Measurements from ENCODE around the gene WDR49.

WDR49 gene

DNA sequence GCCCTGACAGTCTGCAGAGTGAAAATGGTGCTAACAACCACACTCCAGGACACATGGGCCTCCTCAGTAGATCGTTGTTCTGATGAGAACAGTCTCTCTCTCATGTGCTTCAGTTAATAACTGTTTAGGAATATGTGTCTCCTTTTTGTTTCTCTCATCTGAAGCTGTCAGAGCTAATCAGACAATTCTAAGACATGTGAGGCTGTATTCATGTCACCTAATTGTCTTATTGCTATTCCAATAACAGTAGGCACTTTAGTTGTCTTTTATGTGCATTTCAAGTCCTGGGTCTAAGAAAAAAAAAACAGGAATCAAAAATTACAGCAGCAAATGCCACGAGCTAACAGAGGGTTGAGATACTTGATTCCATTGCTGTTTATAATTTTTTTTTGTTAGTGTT lies 89.1 kb downstream of the WDR49 start:
- Histone ChIP-seq H3K27me3 (ENCODE audit: control insufficient read depth, insufficient read depth, low read length) (no peaks in the 10 kb centered on the region), H2AFZ (no peak overlapping the region), H3K4me2 (ENCODE audit: low read length) (no peak overlapping the region), H3K27ac (no peak overlapping the region), H3K4me3 (ENCODE audit: low read depth, low read length) (no peak overlapping the region), H3K9ac (no peak overlapping the region), H3K79me2 (no peaks in the 10 kb centered on the region), H3K9me3 (ENCODE audit: control insufficient read depth, low read length) (no peaks in the 10 kb centered on the region), H3K4me1 (no peaks in the 10 kb centered on the region), H3K36me3 (ENCODE audit: control insufficient read depth, insufficient read depth, low read length) (no peaks in the 10 kb centered on the region)
- TF ChIP-seq CTCF (IDR thresholded peaks at IDR 0.05) = no peak

DNA sequence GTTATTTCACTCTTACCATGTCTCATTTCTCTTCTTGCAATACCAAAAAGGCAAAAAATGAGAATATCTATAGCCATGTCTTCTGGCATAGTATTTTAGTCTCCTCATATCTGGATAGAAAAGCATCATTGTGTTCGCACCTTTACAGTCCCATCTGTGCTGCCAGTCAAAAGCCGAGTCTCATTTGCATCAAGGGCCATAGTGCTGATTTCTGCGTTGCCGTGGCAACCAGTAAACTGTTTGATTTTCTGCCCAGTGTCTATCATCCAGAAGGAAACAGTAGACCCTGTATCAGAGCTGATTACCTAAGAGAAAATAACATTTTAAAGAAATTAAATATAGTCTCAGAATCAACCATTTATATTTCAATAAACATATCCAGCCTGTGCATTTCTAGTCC lies 93.8 kb downstream of the WDR49 start:
- Histone ChIP-seq H3K4me2 (ENCODE audit: low read length) (no peak overlapping the region), H2AFZ (no peak overlapping the region), H3K9ac (no peak overlapping the region), H3K9me3 (ENCODE audit: control insufficient read depth, low read length) (no peaks in the 10 kb centered on the region), H3K4me1 (no peaks in the 10 kb centered on the region), H3K4me3 (ENCODE audit: low read depth, low read length) (no peak overlapping the region), H3K27ac (no peak overlapping the region), H3K79me2 (no peaks in the 10 kb centered on the region), H3K27me3 (ENCODE audit: control insufficient read depth, insufficient read depth, low read length) (no peaks in the 10 kb centered on the region), H3K36me3 (ENCODE audit: control insufficient read depth, insufficient read depth, low read length) (no peaks in the 10 kb centered on the region)
- no peak for TF ChIP-seq CTCF (IDR thresholded peaks at IDR 0.05)

DNA sequence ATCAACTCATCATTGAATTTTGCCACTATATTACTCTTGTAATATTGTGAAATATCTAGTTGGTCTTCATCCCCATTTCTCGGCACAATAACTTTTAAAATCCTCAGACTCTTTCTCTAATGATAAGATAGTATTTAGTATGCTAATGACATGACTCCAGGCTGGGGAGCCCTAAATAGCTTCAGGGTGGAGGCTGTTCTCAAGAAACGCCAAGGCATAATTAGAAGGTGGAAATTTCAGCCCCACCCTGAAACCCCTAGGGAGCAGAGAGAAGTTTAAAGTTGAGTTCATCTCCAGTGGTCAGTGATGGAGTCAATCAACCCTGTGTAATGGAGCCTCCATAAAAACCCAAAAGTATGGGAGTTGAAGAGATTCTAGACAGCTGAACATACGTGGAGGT lies 98.8 kb downstream of the WDR49 start:
- no peak overlapping the region for H3K4me3 ChIP-seq (ENCODE audit: low read depth, low read length)
- H3K4me2 ChIP-seq (ENCODE audit: low read length) = no peak overlapping the region
- H3K79me2 ChIP-seq = no peaks in the 10 kb centered on the region
- no peaks in the 10 kb centered on the region for H3K9me3 ChIP-seq (ENCODE audit: control insufficient read depth, low read length)
- TF ChIP-seq CTCF (IDR thresholded peaks at IDR 0.05) = no peak
- no peak overlapping the region for H3K27ac ChIP-seq
- no peaks in the 10 kb centered on the region for H3K36me3 ChIP-seq (ENCODE audit: control insufficient read depth, insufficient read depth, low read length)
- no peak overlapping the region for H2AFZ ChIP-seq
- H3K27me3 ChIP-seq (ENCODE audit: control insufficient read depth, insufficient read depth, low read length) = no peaks in the 10 kb centered on the region
- no peaks in the 10 kb centered on the region for H3K4me1 ChIP-seq
- H3K9ac ChIP-seq = no peak overlapping the region

- no peak for TF ChIP-seq CTCF (IDR thresholded peaks at IDR 0.05)
- Histone ChIP-seq H3K79me2 (no peaks in the 10 kb centered on the region), H3K9me3 (ENCODE audit: control insufficient read depth, low read length) (no peaks in the 10 kb centered on the region), H3K27me3 (ENCODE audit: control insufficient read depth, insufficient read depth, low read length) (no peaks in the 10 kb centered on the region), H3K4me3 (ENCODE audit: low read depth, low read length) (no peak overlapping the region), H3K4me1 (no peaks in the 10 kb centered on the region), H3K9ac (no peak overlapping the region), H3K36me3 (ENCODE audit: control insufficient read depth, insufficient read depth, low read length) (no peaks in the 10 kb centered on the region), H3K27ac (no peak overlapping the region), H2AFZ (no peak overlapping the region), H3K4me2 (ENCODE audit: low read length) (no peak overlapping the region)
These were observed 115.7 kb downstream of the WDR49 start for GRCh38 chr3:167538081-167538480.

DNA sequence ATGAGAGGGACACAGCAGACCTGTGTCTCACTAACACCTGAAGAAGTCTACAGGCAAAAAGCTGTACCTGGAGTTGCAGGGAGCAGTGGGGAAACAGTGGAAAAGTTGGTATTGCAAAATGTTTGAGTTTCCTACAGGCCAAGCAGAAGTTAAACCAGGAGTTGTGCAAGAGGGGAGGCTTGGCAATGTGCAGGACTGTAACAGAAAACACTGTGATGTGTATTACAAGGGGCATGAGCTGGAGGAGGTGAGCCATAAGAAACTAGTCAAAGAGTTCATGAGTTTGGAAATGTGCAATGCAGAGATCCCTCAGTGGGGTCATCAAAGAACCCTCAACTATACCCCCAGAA lies 132.8 kb downstream of the WDR49 start:
- Histone ChIP-seq H3K36me3 (ENCODE audit: control insufficient read depth, insufficient read depth, low read length) (no peaks in the 10 kb centered on the region), H2AFZ (no peak overlapping the region), H3K4me2 (ENCODE audit: low read length) (no peak overlapping the region), H3K4me3 (ENCODE audit: low read depth, low read length) (no peak overlapping the region), H3K27me3 (ENCODE audit: control insufficient read depth, insufficient read depth, low read length) (no peaks in the 10 kb centered on the region), H3K9ac (no peak overlapping the region), H3K27ac (no peak overlapping the region), H3K9me3 (ENCODE audit: control insufficient read depth, low read length) (no peaks in the 10 kb centered on the region), H3K79me2 (no peaks in the 10 kb centered on the region), H3K4me1 (no peaks in the 10 kb centered on the region)
- no peak for TF ChIP-seq CTCF (IDR thresholded peaks at IDR 0.05)

All from parathyroid adenoma (tissue), 2 donors.